Dermis microvascular lymphatic vessel endothelial cell (primary cell): ENCODE measurements around the gene PHYHIPL. TPM values are rescaled to one million over a fixed set of nuclear protein-coding genes. Genes with fewer than 3 reads are reported as not detected.

Experiments
- total RNA-seq: library from RNA; depleted of rRNA; stranded (reverse); fragments of >200 nt; gene quantifications from 2 replicates; pipeline ENCODE4 v1.2.1, GENCODE V29; 2014

PHYHIPL gene
- total RNA-seq, 1 donor from 2014 or later: not detected

Other genes starting within 250 kb of the PHYHIPL start
- gene FAM13C, start 185.9 kb downstream of the PHYHIPL start, total RNA-seq: 2.3 and 3.3 TPM in 2 replicates